Femur (tissue), 1 donor: ENCODE results near the gene TESMIN.

ENCODE experiments used
- DNase-seq: peaks from one replicate; pipeline ENCODE4 v3.0.0-alpha.2; 2017

The TESMIN gene

GRCh38 chr11:68658661-68659060, 92.7 kb downstream of the TESMIN start:
- no peak for DNase-seq

- no peak for DNase-seq
Observed at GRCh38 chr11:68658097-68658496, 93.2 kb downstream of the TESMIN start.
